HEK293T (cell line): ENCODE data around the gene LRP4.

Experiments used
- ARNT ChIP-seq: fragments of 450-650 bp; IDR thresholded peaks from 2 replicates; pipeline ENCODE4 v1.6.1; 2017; ENCODE audit warnings: mild to moderate bottlenecking
- BHLHE40 ChIP-seq: fragments of 450-650 bp; IDR thresholded peaks from 2 replicates; pipeline ENCODE4 v1.6.1; 2016; ENCODE audit warnings: mild to moderate bottlenecking, moderate library complexity, borderline replicate concordance
- ELF4 ChIP-seq: fragments of 450-650 bp; IDR thresholded peaks from 2 replicates; pipeline ENCODE4 v1.6.1; 2017; ENCODE audit warnings: antibody characterized with exemption
- FOXA1 ChIP-seq: fragments of 450-650 bp; IDR thresholded peaks from 2 replicates; pipeline ENCODE4 v1.6.1; 2016; ENCODE audit warnings: mild to moderate bottlenecking
- FOXK2 ChIP-seq: fragments of 450-650 bp; IDR thresholded peaks from 2 replicates; pipeline ENCODE4 v1.6.1; 2016; ENCODE audit warnings: mild to moderate bottlenecking
- FOXM1 ChIP-seq: fragments of 450-650 bp; IDR thresholded peaks from 2 replicates; pipeline ENCODE4 v1.6.1; 2017; ENCODE audit warnings: mild to moderate bottlenecking, borderline replicate concordance
- L3MBTL2 ChIP-seq: fragments of 450-650 bp; conservative IDR thresholded peaks from 2 replicates; pipeline ENCODE4 v1.6.1; 2016; ENCODE audit warnings: mild to moderate bottlenecking
- LEF1 ChIP-seq: fragments of 450-650 bp; IDR thresholded peaks from 2 replicates; pipeline ENCODE4 v1.6.1; 2017; ENCODE audit warnings: mild to moderate bottlenecking, borderline replicate concordance
- SUZ12 ChIP-seq: fragments of 450-650 bp; IDR thresholded peaks from 2 replicates; pipeline ENCODE4 v1.6.1; 2016; ENCODE audit warnings: mild to moderate bottlenecking
- TARDBP ChIP-seq: fragments of 450-650 bp; IDR thresholded peaks from 2 replicates; pipeline ENCODE4 v1.6.1; 2016
- TF ChIP-seq, protein P1 (sequence below): fragments of 450-650 bp; IDR thresholded peaks from 2 replicates; pipeline ENCODE4 v1.6.1; 2016

GRCh38 chr11:46845440-46845739 is 73.0 kb downstream of the LRP4 start:
- TF ChIP-seq LEF1: no peak
- no peak for TF ChIP-seq FOXA1
- TF ChIP-seq BHLHE40: no peak
- TF ChIP-seq ARNT: no peak
- no peak for TF ChIP-seq ELF4
- TF ChIP-seq FOXM1: no peak
- no peak for TF ChIP-seq FOXK2
- TF ChIP-seq, protein P1, sequence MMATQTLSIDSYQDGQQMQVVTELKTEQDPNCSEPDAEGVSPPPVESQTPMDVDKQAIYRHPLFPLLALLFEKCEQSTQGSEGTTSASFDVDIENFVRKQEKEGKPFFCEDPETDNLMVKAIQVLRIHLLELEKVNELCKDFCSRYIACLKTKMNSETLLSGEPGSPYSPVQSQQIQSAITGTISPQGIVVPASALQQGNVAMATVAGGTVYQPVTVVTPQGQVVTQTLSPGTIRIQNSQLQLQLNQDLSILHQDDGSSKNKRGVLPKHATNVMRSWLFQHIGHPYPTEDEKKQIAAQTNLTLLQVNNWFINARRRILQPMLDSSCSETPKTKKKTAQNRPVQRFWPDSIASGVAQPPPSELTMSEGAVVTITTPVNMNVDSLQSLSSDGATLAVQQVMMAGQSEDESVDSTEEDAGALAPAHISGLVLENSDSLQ: no peak
- TF ChIP-seq L3MBTL2: no peak
- no peak for TF ChIP-seq SUZ12
- TF ChIP-seq TARDBP: no peak
